Stimulated activated CD8-positive, alpha-beta memory T cell treated with anti-CD3 and anti-CD28 coated beads, Interleukin-4, amount 100 ng/mL, for 48 hours (primary cell): Measurements from ENCODE around the gene SYCE3.
"Not testable (repeated sequence)": the region's sequence is repeated elsewhere in the genome, so short reads cannot be mapped to it uniquely, and the experiment has no call there.

Source experiments
- DNase-seq: peaks from one replicate; pipeline ENCODE4 v3.0.0-alpha.2; 2020

The SYCE3 gene

GRCh38 chr22:50547263-50547985 is 15.3 kb downstream of the SYCE3 start:
- no peak for DNase-seq

GRCh38 chr22:50546326-50547262 is 16.1 kb downstream of the SYCE3 start:
- no peak for DNase-seq

DNA sequence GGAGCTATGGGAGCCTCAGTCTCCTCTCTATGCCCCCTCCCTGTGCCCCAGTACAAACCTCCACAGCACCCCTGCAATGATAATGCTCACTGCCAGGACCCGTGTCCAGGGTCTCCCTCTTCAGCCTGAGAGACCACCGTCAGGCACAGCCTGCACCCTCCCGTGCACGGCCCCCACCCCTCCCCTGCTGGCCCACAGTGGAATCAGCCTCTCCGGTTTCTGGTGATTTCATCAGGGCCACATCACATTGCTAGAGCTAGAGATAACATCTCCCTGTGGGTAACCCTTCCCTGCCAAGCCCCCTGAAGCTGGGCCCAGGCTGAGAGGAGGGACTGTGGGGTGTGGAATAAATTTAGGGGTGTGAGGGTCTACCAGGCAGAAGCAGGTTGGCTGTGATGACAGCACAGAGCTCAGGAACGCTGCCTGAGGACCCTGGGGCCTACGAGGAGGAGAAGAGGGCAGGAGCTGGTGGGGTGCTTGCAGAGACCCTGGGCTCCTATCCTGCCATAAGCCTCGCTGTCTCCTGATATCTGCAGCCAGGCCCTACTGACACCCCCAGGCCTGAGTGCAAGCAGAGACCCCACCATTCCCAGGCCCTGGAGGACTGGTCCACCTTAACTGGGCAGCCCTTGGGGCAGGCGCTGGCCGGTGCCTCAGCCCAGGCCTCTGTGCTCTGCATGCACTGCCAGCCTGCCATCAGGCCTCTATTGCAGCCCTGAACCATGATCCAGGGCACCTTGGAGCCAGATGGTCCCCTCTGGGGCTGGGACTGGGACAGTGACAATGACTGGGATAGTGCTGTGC is 17.0 kb downstream of the SYCE3 start, which contains the start of gene KLHDC7B:
Gene KLHDC7B (plus strand): TSS at position 378 of the 804 bp plus-strand sequence. CDS start 345 bp downstream, at position 723.
- peak; percentile 71 for DNase-seq

GRCh38 chr22:50544746-50545253 is 17.9 kb downstream of the SYCE3 start:
- peak; percentile 54 for DNase-seq

DNA sequence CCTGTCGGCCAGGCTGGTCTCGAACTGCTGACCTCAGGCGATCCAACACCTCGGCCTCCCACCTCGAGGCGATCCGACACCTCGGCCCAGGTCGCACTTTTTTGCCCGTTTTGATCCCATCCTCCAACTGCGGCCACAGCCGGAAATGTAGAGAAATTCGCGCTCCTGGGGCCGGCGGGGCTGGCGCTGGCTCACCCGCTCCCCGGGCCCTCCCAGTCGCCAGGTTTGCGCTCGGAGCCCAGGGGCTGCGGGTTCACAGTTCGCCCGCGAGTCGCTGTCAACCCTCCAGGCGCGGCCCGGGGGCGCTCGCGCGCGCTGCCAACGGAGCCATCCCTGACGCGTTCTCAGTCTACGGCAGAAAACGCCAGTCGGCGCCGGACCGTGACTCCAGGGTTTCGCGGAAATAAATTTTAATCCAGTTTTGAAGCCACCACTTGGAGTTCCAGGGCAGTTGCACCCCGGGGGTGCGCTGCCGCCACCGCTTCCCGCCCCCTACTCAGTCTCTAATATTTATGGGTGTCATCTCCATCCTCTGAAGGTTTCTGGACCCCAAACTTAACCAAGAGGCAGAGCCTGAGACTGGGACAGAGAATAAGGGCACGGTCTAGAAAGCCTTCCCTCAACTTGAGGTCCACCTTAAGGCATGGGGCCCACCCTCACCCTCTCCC is 18.5 kb downstream of the SYCE3 start:
- DNase-seq: peak; percentile 92

- DNase-seq: peak; percentile 74
These were observed 20.2 kb downstream of the SYCE3 start for GRCh38 chr22:50542416-50542927.

DNA sequence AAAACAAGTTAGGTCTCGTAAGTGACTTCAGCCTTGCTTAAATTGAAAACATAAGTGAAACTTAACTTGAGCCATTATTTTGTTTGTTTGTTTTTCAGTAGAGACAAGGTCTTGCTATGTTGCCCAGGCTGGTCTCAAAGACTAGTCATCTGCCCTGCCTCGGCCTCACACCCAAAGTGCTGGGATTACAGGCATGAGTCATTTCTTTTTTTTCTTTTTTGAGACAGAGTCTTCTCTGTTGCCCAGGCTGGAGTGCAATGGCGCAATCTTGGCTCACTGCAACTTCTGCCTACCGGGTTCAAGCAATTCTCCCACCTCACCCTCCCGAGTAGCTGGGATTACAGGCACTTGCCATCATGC is 21.1 kb downstream of the SYCE3 start:
- peak; percentile 64 for DNase-seq

DNA sequence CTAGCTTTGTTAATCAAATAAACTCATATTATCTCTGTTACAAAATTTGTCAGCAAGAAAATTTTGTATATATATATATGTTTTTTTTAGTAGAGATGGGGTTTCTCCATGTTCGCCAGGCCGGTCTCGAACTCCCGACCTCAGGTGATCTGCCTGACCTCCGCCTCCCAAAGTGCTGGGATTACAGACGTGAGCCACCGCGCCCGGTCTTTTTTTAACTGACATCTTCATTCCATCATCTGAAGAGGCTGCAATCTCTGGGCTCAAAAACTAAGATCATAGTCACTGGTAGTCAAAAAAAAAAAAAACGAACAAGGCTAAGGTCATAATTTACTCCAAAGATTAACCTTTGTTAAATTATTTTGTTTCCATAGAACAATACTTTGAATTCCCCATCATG is 22.3 kb downstream of the SYCE3 start:
- DNase-seq: no peak

- DNase-seq: no peak
These were observed 25.0 kb downstream of the SYCE3 start for GRCh38 chr22:50537765-50538164.

GRCh38 chr22:50536226-50536625 is 26.5 kb downstream of the SYCE3 start:
- no peak for DNase-seq

DNA sequence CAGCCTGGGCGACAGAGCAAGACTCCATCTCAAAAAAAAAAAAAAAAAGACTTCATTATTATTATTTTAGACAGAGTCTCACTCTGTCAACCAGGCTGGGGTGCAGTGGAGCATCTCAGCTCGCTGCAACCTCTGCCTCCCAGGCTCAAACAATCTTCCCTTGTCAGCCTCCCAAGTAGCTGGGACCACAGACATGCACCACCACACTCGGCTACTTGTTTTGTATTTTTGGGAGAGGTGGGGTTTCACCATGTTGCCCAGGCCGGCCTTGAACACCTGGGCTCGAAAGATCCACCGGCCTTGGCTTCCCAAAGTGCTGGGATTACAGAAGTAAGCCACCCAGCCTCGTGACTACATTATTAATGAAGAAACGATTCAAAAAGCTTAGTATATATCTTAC is 27.6 kb downstream of the SYCE3 start:
- no peak for DNase-seq

GRCh38 chr22:50533856-50534711 is 28.6 kb downstream of the SYCE3 start:
- not testable (repeated sequence) for DNase-seq

GRCh38 chr22:50532824-50533796 is 29.6 kb downstream of the SYCE3 start:
- no peak for DNase-seq

- peak; percentile 43 for DNase-seq
These were observed 30.6 kb downstream of the SYCE3 start for GRCh38 chr22:50531962-50532674.

- peak; percentile 80 for DNase-seq
These were observed 31.2 kb downstream of the SYCE3 start for GRCh38 chr22:50531546-50531961.

DNA sequence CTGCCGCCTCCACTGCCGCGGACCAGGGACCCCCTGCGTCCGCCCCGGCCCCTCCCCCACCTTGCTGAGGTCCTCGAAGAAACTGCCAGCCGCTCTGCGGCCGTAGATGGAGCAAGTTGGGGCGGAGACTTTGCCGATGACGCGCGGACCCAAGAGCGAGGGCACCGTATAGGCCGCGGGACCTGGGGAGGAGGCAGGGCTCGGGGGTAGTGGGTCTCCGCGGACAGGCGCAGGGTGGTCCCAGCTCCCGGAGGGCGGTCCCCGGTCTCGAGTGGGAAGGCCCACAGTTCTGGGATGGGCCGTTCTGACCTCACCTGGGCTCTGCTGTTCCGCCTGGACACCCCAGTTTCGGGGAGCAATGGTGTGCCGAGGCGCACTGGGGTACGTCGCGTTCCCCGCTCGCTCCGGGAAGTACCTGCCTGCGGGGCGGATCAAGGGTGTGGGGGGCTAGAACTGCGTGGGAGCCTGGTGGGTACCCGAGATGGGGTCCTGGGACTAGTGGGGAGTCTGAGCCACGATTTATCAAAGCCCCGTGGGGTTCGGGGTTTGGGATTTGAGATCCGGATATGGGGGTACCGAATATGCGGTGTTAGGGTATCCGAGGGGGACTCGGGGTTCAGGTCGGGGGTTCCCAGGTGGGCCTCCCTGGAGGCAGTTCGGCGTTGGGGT is 31.7 kb downstream of the SYCE3 start:
- peak; percentile 91 for DNase-seq

DNA sequence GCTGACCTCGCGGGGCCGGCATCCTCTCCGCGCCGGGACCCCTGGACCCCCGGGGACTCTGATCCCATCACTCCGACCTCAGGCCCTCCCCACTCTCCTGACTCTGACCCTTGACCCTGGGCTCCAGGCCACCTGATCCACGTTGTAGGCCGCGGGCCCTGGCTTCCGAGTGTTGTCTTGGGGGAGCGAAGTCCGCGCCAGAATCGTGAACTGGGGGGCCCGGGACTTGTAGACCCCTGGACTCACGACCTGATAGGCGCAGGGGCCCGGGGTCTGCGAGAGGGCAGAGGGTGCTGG is 32.2 kb downstream of the SYCE3 start:
- no peak for DNase-seq

DNA sequence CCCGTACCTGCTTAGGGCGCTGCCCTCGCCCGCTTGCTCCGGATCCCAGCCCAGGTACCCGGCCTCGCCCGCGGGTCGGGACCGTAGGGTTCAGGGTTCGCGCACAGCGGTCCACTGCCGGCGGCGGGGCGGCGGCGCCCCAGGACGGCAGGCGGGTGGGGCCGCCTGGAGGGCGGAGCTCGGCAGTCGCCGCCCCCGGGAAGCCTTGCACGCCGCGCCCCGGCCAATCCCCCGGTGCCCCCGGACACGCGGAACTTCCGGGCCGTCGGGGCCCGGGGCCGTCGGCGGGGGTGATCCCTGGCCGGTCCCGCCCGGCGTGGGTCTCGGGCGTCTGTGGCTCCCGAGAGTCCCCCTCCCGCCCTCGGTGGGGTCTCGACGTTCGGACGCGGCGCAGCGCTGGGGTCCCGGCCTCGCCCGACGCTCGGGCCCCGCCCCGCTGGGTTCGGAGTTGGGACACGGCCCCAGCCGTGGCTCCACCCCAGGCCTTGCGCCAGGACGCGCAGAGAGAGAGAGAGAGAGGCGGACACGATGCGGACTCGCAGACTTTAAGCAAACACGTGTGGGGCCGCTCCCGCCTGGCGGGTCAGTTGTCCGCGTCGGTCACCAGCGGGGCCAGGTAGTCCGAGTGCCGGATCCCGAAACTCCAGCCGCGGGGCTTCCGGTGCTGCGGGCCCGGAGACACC is 32.7 kb downstream of the SYCE3 start, which contains the start of gene TYMP:
Gene TYMP (minus strand): TSS at position 116 of the 683 bp plus-strand sequence. CDS start 303 bp downstream, outside the sequence.
- peak; percentile 82 for DNase-seq
